ENCODE results near the gene ABHD17C.

DNA sequence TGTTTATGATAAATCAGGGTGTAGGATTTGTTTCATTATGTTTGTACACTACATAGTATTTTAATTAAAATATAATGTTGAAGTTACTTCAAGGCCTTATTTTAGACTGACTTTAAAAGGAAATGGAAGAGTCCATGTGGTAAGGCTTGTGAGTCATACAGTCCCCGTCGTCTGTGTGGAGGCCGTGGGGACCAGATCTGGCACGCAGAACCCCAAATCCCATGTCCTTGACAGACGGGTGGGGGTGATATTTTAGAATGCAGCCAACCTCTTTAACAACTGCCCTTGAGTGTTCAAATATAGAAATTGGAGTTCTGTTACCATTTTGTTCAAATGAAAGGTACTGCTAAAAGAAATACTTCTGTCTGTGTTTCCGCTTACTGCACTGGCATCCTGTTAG lies 35.8 kb downstream of the ABHD17C start:
- TF ChIP-seq, protein P1, sequence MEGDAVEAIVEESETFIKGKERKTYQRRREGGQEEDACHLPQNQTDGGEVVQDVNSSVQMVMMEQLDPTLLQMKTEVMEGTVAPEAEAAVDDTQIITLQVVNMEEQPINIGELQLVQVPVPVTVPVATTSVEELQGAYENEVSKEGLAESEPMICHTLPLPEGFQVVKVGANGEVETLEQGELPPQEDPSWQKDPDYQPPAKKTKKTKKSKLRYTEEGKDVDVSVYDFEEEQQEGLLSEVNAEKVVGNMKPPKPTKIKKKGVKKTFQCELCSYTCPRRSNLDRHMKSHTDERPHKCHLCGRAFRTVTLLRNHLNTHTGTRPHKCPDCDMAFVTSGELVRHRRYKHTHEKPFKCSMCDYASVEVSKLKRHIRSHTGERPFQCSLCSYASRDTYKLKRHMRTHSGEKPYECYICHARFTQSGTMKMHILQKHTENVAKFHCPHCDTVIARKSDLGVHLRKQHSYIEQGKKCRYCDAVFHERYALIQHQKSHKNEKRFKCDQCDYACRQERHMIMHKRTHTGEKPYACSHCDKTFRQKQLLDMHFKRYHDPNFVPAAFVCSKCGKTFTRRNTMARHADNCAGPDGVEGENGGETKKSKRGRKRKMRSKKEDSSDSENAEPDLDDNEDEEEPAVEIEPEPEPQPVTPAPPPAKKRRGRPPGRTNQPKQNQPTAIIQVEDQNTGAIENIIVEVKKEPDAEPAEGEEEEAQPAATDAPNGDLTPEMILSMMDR (IDR thresholded peaks at IDR 0.05) = no peak
- TF ChIP-seq EZH2phosphoT487 (IDR thresholded peaks at IDR 0.05) = no peak
